PC-3 (cell line): ENCODE measurements around the gene AHDC1. TPM values are rescaled to one million over a fixed set of nuclear protein-coding genes. Genes with fewer than 3 reads are reported as not detected.

ENCODE experiments used
- ATAC-seq: fragments of 200-7000 bp; cut with Tn5 transposase; 2 replicates; pipeline ENCODE4 v1.9.1; 2020; ENCODE audit warnings: mild to moderate bottlenecking, moderate library complexity
- BruUV-seq: library from RNA; stranded (reverse); fragments of 400-500 nt; replicated peaks from 2 replicates; lab custom pipeline; 2021; lab: Mats Ljungman, UMichigan
- CTCF ChIA-PET: fragments of 300-600 bp; sonication (Branson Sonifier 250); formaldehyde crosslinking; loops from one replicate; lab custom pipeline; 2022; ENCODE audit warnings: antibody characterized with exemption; lab: Charles Lee
- POLR2A ChIA-PET: fragments of 300-600 bp; sonication (Branson Sonifier 250); formaldehyde crosslinking; loops from one replicate; lab custom pipeline; 2022; ENCODE audit warnings: antibody characterized with exemption; ENCODE audit not compliant: unreplicated experiment; lab: Charles Lee
- DNase-seq: peaks from one replicate; pipeline ENCODE4 v3.0.0-alpha.2; 2015
- H2AFZ ChIP-seq: fragments of 300-600 bp; sonication (generic); 2 replicates; pipeline ENCODE4 v1.6.0; 2016; ENCODE audit warnings: antibody characterized with exemption, low read length
- H3F3A ChIP-seq: fragments of 300-600 bp; sonication (generic); one replicate; pipeline ENCODE4 v1.6.0; 2017; ENCODE audit warnings: antibody characterized with exemption, low read length, control low read depth, mild to moderate bottlenecking; ENCODE audit not compliant: unreplicated experiment
- H3K27ac ChIP-seq: fragments of 300-600 bp; sonication (generic); 2 replicates; pipeline ENCODE4 v1.5.1; 2016; ENCODE audit warnings: mild to moderate bottlenecking, low read length
- H3K27me3 ChIP-seq: fragments of 300-600 bp; sonication (generic); 2 replicates; pipeline ENCODE4 v1.6.1; 2016; ENCODE audit warnings: low read length, mixed read lengths
- H3K36me3 ChIP-seq: fragments of 300-600 bp; sonication (generic); 2 replicates; pipeline ENCODE4 v1.6.1; 2016; ENCODE audit warnings: low read depth, mixed run types, low read length, mixed read lengths
- H3K4me1 ChIP-seq: fragments of 300-600 bp; sonication (generic); 2 replicates; pipeline ENCODE4 v1.5.1; 2016; ENCODE audit warnings: low read length; ENCODE audit not compliant: insufficient read depth
- H3K4me2 ChIP-seq: fragments of 300-600 bp; sonication (generic); 2 replicates; pipeline ENCODE4 v1.6.0; 2016; ENCODE audit warnings: low read length
- H3K4me3 ChIP-seq: fragments of 300-600 bp; sonication (generic); 2 replicates; pipeline ENCODE4 v1.5.1; 2016; ENCODE audit warnings: mild to moderate bottlenecking, low read length, mixed read lengths
- H3K79me2 ChIP-seq: fragments of 300-600 bp; sonication (generic); 2 replicates; pipeline ENCODE4 v1.6.1; 2017; ENCODE audit warnings: low read length, mixed read lengths
- H3K9ac ChIP-seq: fragments of 300-600 bp; sonication (generic); 2 replicates; pipeline ENCODE4 v1.6.0; 2016; ENCODE audit warnings: mild to moderate bottlenecking, low read length
- H3K9me2 ChIP-seq: fragments of 300-600 bp; sonication (generic); replicated peaks from 2 replicates; pipeline ENCODE4 v1.6.1; 2016; ENCODE audit warnings: mixed run types, low read length, mixed read lengths
- H3K9me3 ChIP-seq: fragments of 300-600 bp; sonication (generic); 2 replicates; pipeline ENCODE4 v1.6.1; 2016; ENCODE audit warnings: low read length, mixed read lengths
- H4K20me1 ChIP-seq: fragments of 300-600 bp; sonication (generic); 2 replicates; pipeline ENCODE4 v1.6.1; 2016; ENCODE audit warnings: low read length, mixed read lengths
- EZH2 ChIP-seq: fragments of 300-600 bp; sonication (generic); IDR thresholded peaks from one replicate; pipeline ENCODE4 v1.6.1; 2017; ENCODE audit warnings: antibody characterized with exemption, mild to moderate bottlenecking, low read length; ENCODE audit not compliant: unreplicated experiment
- EZH2phosphoT487 ChIP-seq: fragments of 300-600 bp; sonication (generic); IDR thresholded peaks from 2 replicates; pipeline ENCODE4 v1.6.1; 2018; ENCODE audit warnings: mild to moderate bottlenecking, antibody characterized with exemption, low read length, borderline replicate concordance
- intact Hi-C: fragments of 100-400 bp; cut with micrococcal nuclease; formaldehyde crosslinking; loops from 2 replicates; pipeline ENCODE4 v1.9.0; 2023
- total RNA-seq: library from RNA; depleted of rRNA; stranded (reverse); fragments of >200 nt; gene quantifications from 2 replicates; pipeline ENCODE4 v1.2.3, GENCODE V29; 2014
- TF ChIP-seq, protein P1 (sequence below): fragments of 300-600 bp; sonication (generic); conservative IDR thresholded peaks from 2 replicates; pipeline ENCODE4 v1.5.1; 2017; ENCODE audit warnings: antibody characterized with exemption, low read depth, mild to moderate bottlenecking, low read length

The AHDC1 gene
- total RNA-seq, 1 experiment from 2014 or later, result 15.2 TPM

DNA sequence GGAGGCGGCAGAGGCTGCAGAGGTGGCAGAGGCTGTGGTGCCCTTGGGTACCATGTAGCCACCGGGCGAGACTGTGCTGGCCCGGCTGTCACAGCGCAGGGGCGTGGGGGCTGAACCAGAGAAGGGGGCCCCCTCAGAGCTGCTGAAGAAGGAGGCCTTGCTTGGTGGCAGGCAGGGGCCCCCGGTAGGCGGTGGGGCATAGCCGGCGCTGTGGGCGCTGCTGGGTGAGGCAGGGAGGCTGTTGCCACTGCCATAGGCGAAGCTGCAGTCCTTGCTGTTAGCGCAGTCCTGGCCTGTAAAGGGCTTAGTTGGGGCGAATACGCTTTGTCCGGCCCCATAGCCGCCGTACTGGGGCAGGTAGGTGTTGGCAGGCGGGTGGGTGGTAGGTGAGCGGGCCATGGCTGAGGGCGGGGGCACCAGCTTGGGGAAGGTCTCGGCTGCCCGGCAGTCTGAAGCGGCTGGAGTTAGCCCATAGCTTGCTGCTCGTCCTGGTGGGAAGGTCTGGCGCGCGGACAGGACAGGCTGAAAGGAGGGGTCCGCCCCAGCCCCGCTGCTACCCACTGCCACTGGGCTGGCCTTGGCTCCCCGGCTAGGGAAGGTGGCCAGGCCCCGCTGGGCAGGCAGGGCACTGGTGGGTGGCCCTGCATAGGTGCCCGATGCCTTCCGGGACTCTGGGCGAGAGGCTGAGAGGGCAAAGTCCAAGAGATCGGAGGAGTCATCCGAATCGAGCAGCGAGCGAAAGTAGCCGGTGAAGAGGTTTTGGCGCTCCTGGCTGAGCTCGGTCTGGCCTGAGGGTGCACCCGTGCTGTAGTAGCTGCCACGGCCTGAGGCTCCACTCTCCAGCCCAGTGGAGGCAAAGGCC lies 54.9 kb downstream of the AHDC1 start:
- Histone ChIP-seq H3K36me3 (peaks cover 30% of the 10 kb centered on the region), H3K79me2 (peaks cover 25% of the 10 kb centered on the region), H3K4me1 (peaks cover 10% of the 10 kb centered on the region), H3K4me3 (no peak overlapping the region), H3K9me2 (no peaks in the 10 kb centered on the region), H3K9me3 (no peaks in the 10 kb centered on the region), H4K20me1 (no peaks in the 10 kb centered on the region), H3F3A (no peaks in the 10 kb centered on the region), H3K27me3 (no peaks in the 10 kb centered on the region), H3K9ac (no peak overlapping the region), H3K27ac (no peak overlapping the region), H3K4me2 (no peak overlapping the region), H2AFZ (no peak overlapping the region)
- no peak for DNase-seq
- ATAC-seq, result no peak
- CTCF ChIA-PET, result no interaction called here
- intact Hi-C loops, result no loop called here
- TF ChIP-seq EZH2, result no peak
- no peak for TF ChIP-seq EZH2phosphoT487
- TF ChIP-seq, protein P1, sequence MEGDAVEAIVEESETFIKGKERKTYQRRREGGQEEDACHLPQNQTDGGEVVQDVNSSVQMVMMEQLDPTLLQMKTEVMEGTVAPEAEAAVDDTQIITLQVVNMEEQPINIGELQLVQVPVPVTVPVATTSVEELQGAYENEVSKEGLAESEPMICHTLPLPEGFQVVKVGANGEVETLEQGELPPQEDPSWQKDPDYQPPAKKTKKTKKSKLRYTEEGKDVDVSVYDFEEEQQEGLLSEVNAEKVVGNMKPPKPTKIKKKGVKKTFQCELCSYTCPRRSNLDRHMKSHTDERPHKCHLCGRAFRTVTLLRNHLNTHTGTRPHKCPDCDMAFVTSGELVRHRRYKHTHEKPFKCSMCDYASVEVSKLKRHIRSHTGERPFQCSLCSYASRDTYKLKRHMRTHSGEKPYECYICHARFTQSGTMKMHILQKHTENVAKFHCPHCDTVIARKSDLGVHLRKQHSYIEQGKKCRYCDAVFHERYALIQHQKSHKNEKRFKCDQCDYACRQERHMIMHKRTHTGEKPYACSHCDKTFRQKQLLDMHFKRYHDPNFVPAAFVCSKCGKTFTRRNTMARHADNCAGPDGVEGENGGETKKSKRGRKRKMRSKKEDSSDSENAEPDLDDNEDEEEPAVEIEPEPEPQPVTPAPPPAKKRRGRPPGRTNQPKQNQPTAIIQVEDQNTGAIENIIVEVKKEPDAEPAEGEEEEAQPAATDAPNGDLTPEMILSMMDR, result no peak
- POLR2A ChIA-PET, result no interaction called here
- no TSS peak for BruUV-seq

DNA sequence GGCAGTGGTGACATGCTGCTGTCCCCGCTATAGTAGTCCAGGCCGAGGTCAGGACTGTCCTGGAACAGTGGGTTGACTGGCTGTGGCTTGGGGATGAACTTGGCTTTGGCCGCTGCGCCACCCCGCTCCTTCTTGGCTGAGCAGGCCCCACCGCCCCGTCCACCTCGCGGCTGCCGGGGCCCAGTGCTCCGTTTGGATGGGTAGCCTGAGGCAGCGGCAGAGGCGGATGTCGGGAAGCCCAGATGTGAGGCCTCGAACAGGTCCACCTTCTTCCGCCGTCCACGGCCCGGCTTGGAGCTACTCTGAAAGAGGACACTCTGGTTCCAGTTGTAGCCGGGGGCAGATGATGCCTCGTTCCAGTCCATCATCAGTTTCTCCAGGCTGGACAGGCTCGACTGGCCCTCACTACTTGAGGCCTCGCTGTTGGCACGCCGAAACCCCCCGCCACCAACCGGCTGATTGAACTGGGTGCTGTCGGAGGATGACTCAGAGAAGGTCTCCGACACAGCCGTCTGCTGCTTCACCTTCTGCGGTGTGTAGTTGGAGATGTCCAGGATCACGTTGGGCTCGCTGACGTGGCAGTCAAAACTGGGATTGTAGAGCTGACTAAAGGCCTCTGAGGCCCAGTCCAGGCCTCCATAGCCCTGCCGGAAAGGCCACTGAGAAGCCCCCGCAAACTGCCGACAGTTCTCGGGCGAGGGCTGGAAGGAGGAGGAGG lies 55.6 kb downstream of the AHDC1 start:
- peaks cover 28% of the 10 kb centered on the region for H3K36me3 ChIP-seq
- H3F3A ChIP-seq, result no peaks in the 10 kb centered on the region
- H3K9ac ChIP-seq, result no peak overlapping the region
- H4K20me1 ChIP-seq, result no peaks in the 10 kb centered on the region
- no peaks in the 10 kb centered on the region for H3K9me3 ChIP-seq
- ChIA-PET POLR2A (no interaction called here), CTCF (no interaction called here)
- H3K27me3 ChIP-seq, result no peaks in the 10 kb centered on the region
- peaks cover 33% of the 10 kb centered on the region for H3K79me2 ChIP-seq
- no peak overlapping the region for H3K4me2 ChIP-seq
- H2AFZ ChIP-seq, result no peak overlapping the region
- peaks cover 18% of the 10 kb centered on the region for H3K4me1 ChIP-seq
- ATAC-seq (no peak), DNase-seq (no peak)
- intact Hi-C loops, result no loop called here
- no peak overlapping the region for H3K4me3 ChIP-seq
- TF ChIP-seq, protein P1, result no peak
- TF ChIP-seq EZH2 (no peak), EZH2phosphoT487 (no peak)
- H3K9me2 ChIP-seq, result no peaks in the 10 kb centered on the region
- no peak overlapping the region for H3K27ac ChIP-seq
- no TSS peak for BruUV-seq
